Activated B cell treated with CpG ODN at 0.5 μM for 24 hours (primary cell): ENCODE results near the gene MYO18B. TPM values are rescaled to one million over a fixed set of nuclear protein-coding genes. Genes with fewer than 3 reads are reported as not detected.

ENCODE experiments used
- ATAC-seq: fragments of 200-7000 bp; cut with Tn5 transposase; one replicate; pipeline ENCODE4 v1.10.0; 2021; ENCODE audit warnings: low read depth, mild to moderate bottlenecking, moderate library complexity
- CTCF ChIA-PET: fragments of 350-600 bp; sonication (Branson Sonifier 250); formaldehyde crosslinking; loops from one replicate; lab custom pipeline; 2021; ENCODE audit warnings: antibody characterized with exemption; lab: Charles Lee
- POLR2A ChIA-PET: fragments of 350-600 bp; sonication (Branson Sonifier 250); formaldehyde crosslinking; loops from one replicate; lab custom pipeline; 2021; ENCODE audit warnings: antibody characterized with exemption; lab: Charles Lee
- DNase-seq: peaks from one replicate; pipeline ENCODE4 v3.0.0; 2022
- H3K27ac Mint-ChIP-seq: one replicate; pipeline ENCODE4 v1.8.0; 2020; ENCODE audit warnings: mixed read lengths
- H3K27me3 Mint-ChIP-seq: one replicate; pipeline ENCODE4 v1.8.0; 2021; ENCODE audit warnings: mixed read lengths
- H3K36me3 Mint-ChIP-seq: one replicate; pipeline ENCODE4 v1.8.0; 2021; ENCODE audit warnings: low read depth, mixed read lengths
- H3K4me1 Mint-ChIP-seq: one replicate; pipeline ENCODE4 v1.8.0; 2021; ENCODE audit warnings: mixed read lengths
- H3K4me3 Mint-ChIP-seq: one replicate; pipeline ENCODE4 v1.8.0; 2020; ENCODE audit warnings: mild to moderate bottlenecking, mixed read lengths
- H3K9me3 Mint-ChIP-seq: one replicate; pipeline ENCODE4 v1.8.0; 2020; ENCODE audit warnings: mixed read lengths
- intact Hi-C: fragments of 100-400 bp; cut with micrococcal nuclease; formaldehyde crosslinking; loops from one replicate; pipeline ENCODE4 v1.15.1; 2024
- total RNA-seq: library from RNA; stranded (reverse); gene quantifications from 2 replicates; pipeline ENCODE4 v1.2.3, GENCODE V29; 2022
- TF ChIP-seq, protein P1 (sequence below): fragments of 200-600 bp; IDR thresholded peaks from one replicate; pipeline ENCODE4 v1.8.0; 2022; ENCODE audit warnings: antibody characterized with exemption, mild to moderate bottlenecking

MYO18B gene
- total RNA-seq, 1 donor from 2014 or later = 0.27 TPM

DNA sequence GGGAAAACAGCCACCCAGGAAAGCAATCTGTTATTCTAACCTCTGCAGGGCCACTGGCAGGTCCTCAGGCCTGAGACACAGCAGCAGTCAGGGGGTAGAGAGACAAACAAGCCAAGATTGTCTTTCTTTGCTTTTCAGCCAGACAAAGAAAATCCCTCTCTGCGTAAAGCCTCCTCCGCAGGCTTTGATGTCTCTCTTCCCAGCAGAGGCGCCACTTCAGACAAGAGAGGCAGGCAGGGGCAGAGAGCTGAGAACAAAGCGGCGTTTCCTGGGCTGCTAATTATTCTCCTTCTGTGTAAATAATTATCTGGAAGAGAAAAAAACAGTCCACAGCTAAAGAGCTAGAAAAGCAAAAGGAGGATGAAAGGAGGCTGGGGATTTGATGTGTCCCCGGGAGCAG is 324.5 kb downstream of the MYO18B start:
- ATAC-seq (no peak), DNase-seq (no peak)
- no peak overlapping the region for H3K4me3 Mint-ChIP-seq
- ChIA-PET POLR2A (no interaction called here), CTCF (no interaction called here)
- H3K27ac Mint-ChIP-seq = no peak overlapping the region
- TF ChIP-seq, protein P1, sequence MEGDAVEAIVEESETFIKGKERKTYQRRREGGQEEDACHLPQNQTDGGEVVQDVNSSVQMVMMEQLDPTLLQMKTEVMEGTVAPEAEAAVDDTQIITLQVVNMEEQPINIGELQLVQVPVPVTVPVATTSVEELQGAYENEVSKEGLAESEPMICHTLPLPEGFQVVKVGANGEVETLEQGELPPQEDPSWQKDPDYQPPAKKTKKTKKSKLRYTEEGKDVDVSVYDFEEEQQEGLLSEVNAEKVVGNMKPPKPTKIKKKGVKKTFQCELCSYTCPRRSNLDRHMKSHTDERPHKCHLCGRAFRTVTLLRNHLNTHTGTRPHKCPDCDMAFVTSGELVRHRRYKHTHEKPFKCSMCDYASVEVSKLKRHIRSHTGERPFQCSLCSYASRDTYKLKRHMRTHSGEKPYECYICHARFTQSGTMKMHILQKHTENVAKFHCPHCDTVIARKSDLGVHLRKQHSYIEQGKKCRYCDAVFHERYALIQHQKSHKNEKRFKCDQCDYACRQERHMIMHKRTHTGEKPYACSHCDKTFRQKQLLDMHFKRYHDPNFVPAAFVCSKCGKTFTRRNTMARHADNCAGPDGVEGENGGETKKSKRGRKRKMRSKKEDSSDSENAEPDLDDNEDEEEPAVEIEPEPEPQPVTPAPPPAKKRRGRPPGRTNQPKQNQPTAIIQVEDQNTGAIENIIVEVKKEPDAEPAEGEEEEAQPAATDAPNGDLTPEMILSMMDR = no peak
- H3K36me3 Mint-ChIP-seq = no peaks in the 10 kb centered on the region
- H3K9me3 Mint-ChIP-seq = no peaks in the 10 kb centered on the region
- no peaks in the 10 kb centered on the region for H3K4me1 Mint-ChIP-seq
- peaks cover 22% of the 10 kb centered on the region for H3K27me3 Mint-ChIP-seq
- intact Hi-C loops = no loop called here

DNA sequence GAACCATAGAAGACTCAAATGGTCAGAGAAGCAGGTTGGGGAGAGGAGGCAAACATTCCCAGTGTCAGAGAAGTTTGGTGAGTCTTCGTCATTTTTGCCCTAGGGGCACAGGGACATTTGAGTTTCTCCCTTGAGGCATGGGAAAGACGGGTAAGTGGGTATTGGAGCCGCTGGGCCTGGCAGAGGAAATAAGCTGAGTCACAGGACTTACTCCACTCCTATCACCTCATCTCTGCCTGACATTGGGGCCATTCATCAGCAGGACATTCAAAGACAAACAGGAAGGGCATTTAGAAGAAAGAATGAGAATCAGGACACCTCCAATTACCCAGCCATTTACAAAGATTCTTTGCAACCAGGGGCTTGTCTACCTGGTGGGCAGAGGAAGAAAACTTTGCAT is 326.6 kb downstream of the MYO18B start:
- H3K27ac Mint-ChIP-seq = no peak overlapping the region
- no peaks in the 10 kb centered on the region for H3K9me3 Mint-ChIP-seq
- H3K36me3 Mint-ChIP-seq = no peaks in the 10 kb centered on the region
- no peak overlapping the region for H3K4me3 Mint-ChIP-seq
- ChIA-PET POLR2A (no interaction called here), CTCF (no interaction called here)
- intact Hi-C loops = no loop called here
- no peaks in the 10 kb centered on the region for H3K4me1 Mint-ChIP-seq
- DNase-seq (no peak), ATAC-seq (no peak)
- H3K27me3 Mint-ChIP-seq = peaks cover 21% of the 10 kb centered on the region
- TF ChIP-seq, protein P1 = no peak

DNA sequence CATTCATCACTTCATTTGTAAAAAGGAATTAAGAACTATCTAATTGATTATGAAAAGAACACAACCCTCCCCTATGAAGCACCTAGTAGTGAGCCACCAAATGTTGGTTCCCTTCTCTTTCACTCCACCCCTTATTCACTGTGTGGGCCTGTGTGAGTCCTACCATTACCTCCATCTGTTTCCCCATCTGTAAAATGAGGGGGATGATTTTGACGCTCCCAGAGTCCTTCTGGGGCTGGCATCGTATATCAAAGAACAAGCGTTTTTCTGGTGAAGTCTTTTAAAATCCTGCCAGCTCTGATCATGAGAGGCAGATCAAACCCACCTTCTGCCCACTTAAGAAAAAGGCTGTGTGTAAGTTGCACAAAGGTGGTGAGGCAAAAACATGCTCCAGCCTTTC is 330.6 kb downstream of the MYO18B start:
- no peak overlapping the region for H3K4me3 Mint-ChIP-seq
- CTCF ChIA-PET = no interaction called here
- intact Hi-C loops = no loop called here
- ATAC-seq (no peak), DNase-seq (no peak)
- no peaks in the 10 kb centered on the region for H3K36me3 Mint-ChIP-seq
- peaks cover 24% of the 10 kb centered on the region for H3K27me3 Mint-ChIP-seq
- TF ChIP-seq, protein P1 = no peak
- POLR2A ChIA-PET = no interaction called here
- H3K9me3 Mint-ChIP-seq = no peaks in the 10 kb centered on the region
- H3K27ac Mint-ChIP-seq = no peak overlapping the region
- no peaks in the 10 kb centered on the region for H3K4me1 Mint-ChIP-seq

DNA sequence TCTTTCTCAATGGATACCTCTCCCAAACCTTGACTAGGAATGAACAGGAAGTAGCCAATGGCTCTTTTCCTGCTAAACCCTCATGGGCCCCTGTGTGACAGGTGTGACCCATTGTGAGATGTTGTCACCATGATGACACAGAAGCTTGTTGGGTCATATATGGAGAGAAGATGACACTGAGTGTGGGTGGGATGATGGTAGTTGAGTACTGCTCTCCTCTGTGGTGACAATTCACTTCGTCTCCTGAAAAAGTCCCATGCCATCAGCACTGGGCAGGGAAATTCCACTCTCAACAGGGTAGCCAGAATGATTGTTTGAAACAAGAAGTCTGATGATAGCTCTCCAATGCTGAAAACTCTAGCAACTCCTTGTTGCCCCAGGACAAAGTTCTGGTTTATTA is 333.3 kb downstream of the MYO18B start:
- ATAC-seq (no peak), DNase-seq (no peak)
- Mint-ChIP-seq H3K27me3 (peaks cover 10% of the 10 kb centered on the region), H3K4me3 (no peak overlapping the region), H3K36me3 (no peaks in the 10 kb centered on the region), H3K9me3 (peaks cover 2% of the 10 kb centered on the region), H3K4me1 (no peaks in the 10 kb centered on the region), H3K27ac (no peak overlapping the region)
- CTCF ChIA-PET = no interaction called here
- POLR2A ChIA-PET = no interaction called here
- TF ChIP-seq, protein P1 = no peak
- intact Hi-C loops = no loop called here

DNA sequence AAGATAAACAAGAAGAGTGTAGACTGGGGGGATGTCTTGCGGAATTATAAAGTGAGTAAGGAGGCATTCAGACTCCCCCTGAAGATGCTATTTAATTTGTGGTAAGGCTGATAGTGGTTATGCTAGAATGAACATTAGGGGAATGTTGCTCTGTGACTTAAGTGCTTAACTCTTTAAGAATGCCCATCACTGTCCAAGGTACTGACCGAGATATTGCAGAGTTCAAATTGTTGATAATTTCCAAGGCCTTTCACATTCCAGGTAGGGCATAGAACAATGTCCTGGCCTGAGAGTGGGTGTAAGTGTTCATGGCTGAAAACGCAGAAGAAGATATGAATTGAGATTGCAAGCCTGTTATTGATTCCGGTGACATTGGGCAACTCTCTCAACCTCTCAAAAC is 337.0 kb downstream of the MYO18B start:
- POLR2A ChIA-PET = no interaction called here
- Mint-ChIP-seq H3K9me3 (peaks cover 2% of the 10 kb centered on the region), H3K4me1 (no peaks in the 10 kb centered on the region), H3K27me3 (peaks cover 6% of the 10 kb centered on the region), H3K27ac (no peak overlapping the region), H3K36me3 (no peaks in the 10 kb centered on the region), H3K4me3 (no peak overlapping the region)
- no peak for ATAC-seq
- no peak for DNase-seq
- intact Hi-C loops = no loop called here
- CTCF ChIA-PET = no interaction called here
- TF ChIP-seq, protein P1 = no peak

Other genes starting within 250 kb of the MYO18B start
- gene GRK3, start 177.5 kb upstream of the MYO18B start, total RNA-seq = 66.6 and 66.7 TPM in 2 replicates